Stomach smooth muscle (tissue), 2 donors: ENCODE data around the gene FNBP1.
A peak's percentile ranks its signal among the peaks of the same experiment; 100 is the strongest.

Experiments
- H3K27ac ChIP-seq: one replicate; pipeline ENCODE4 v1.7.0; 2013; ENCODE audit warnings: mild to moderate bottlenecking, low read length, inconsistent platforms
- H3K27me3 ChIP-seq, 2 donors: one replicate each; pipeline ENCODE4 v1.7.0; 2013; ENCODE audit warnings: low read length in 2 of 2; ENCODE audit not compliant: insufficient read depth in 2 of 2, control insufficient read depth in 1 of 2
- H3K36me3 ChIP-seq, 2 donors: one replicate each; pipeline ENCODE4 v1.7.0; 2013; ENCODE audit warnings: low read length in 2 of 2; ENCODE audit not compliant: control insufficient read depth in 2 of 2, insufficient read depth in 2 of 2
- H3K4me1 ChIP-seq: one replicate; pipeline ENCODE4 v1.7.0; 2013; ENCODE audit warnings: low read length; ENCODE audit not compliant: control insufficient read depth, insufficient read depth
- H3K4me3 ChIP-seq, 2 donors: one replicate each; pipeline ENCODE4 v1.7.0; 2013; ENCODE audit warnings: low read length in 2 of 2
- H3K9ac ChIP-seq, 2 donors: one replicate each; pipeline ENCODE4 v1.7.0; 2013; ENCODE audit warnings: low read length in 2 of 2, mild to moderate bottlenecking in 1 of 2
- H3K9me3 ChIP-seq, 2 donors: one replicate each; pipeline ENCODE4 v1.7.0; 2013; ENCODE audit warnings: low read length in 2 of 2; ENCODE audit not compliant: control insufficient read depth in 2 of 2
- donor health status: healthy.
- donor health status: Pancreatic carcinoma.

The FNBP1 gene

DNA sequence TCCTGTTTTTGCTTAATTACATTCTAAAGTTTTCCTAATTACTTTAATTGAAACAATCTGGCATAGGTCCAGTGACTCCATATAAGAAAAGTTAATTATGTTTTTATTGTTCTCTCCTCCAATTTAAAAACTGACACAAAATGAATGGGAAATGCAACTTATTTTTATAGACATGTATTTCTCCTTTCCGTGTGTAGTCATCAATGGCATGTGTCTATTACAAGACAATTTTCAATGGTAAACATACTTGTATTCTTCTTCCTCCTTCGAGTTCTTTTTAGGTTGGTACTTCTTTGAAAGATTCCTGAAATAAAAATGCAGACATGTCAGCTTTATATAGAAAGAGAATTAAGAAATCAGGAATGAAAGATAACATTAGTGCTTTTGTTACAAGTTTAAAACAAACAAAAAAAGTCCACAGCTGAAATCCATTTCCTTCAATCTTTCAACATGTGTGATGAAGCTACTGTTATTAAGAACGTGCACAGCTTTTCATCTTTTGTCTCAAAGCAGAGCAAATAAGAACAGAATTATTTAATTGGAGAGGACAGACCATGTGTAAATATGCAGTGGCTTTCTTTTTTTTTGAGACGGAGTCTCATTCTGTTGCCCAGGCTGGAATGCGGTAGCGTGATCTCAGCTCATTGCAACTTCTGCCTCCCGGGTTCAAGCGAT, 63.8 kb downstream of the FNBP1 start:
- Histone ChIP-seq H3K36me3 (peaks cover 14 to 15% of the 10 kb centered on the region in 2 donors), H3K4me3 (no peak overlapping the region), H3K9ac (no peak overlapping the region), H3K4me1 (peaks cover 3% of the 10 kb centered on the region), H3K27me3 (no peaks in the 10 kb centered on the region), H3K27ac (no peak overlapping the region), H3K9me3 (no peaks in the 10 kb centered on the region)

DNA sequence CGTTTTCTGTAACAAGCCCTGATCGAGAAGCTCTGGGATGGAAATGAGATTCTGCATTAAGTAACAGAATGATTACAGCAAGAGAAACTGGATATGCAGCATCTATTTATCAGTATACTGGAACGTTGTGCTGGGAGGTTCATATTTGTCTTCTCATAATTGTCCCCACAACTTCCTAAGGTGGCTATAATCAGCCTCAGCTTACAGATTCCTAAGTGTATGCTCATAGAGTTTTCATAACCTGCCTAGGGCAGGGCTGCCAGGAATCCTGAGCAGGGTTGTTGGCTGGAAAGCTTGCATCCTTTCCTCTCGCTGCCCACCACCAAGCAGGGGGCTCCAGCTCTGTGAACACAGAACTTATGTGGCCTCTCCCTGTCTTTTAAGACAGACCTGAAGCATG, 70.2 kb downstream of the FNBP1 start:
- Histone ChIP-seq H3K27me3 (no peaks in the 10 kb centered on the region), H3K9me3 (no peaks in the 10 kb centered on the region), H3K36me3 (peaks cover 23 to 25% of the 10 kb centered on the region in 2 donors), H3K4me1 (peaks cover 3% of the 10 kb centered on the region), H3K4me3 (no peak overlapping the region), H3K27ac (no peak overlapping the region), H3K9ac (no peak overlapping the region)

DNA sequence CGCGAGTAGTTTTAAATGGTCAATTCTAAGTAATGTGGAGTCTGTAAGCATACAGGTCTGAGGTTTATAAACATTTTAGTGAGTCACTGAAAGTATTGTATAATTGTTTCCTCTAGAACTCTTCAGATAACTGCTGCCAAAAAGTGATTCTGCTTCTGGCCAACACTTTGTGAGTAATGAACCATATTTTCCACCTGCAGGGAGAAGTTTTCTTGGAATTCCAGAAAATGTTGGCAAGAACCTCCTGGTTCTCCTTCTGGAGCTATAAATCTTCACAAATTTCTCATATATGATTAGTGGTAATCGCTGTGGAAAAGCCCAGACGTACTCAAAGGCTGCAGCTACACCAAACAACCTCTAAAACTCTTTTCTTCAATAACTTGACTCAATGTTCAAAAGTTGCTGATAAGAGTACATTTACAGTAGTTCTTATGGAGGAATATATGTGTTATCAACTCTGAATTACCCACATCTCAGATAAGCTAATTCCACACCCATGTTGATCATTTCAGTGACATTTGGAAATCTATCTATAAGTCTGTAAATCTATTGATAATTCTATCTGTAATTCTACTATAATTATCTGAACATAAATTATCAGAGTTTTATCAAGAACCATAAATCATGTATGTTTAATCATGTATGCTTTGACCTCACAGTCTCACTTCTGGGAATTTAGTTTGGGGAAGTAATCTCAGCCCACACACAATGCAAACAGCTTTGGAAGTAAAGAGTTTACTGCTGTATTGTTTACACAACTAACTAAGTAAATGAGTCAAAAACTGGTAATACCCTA, 74.1 kb downstream of the FNBP1 start:
- H3K27me3 ChIP-seq, result no peaks in the 10 kb centered on the region
- H3K27ac ChIP-seq, result peak overlapping the region; percentile 1
- no peaks in the 10 kb centered on the region for H3K9me3 ChIP-seq
- H3K4me1 ChIP-seq, result peaks cover 28% of the 10 kb centered on the region
- no peak overlapping the region for H3K9ac ChIP-seq
- H3K36me3 ChIP-seq, result peaks cover 6 to 19% of the 10 kb centered on the region in 2 donors
- H3K4me3 ChIP-seq, result no peak overlapping the region

DNA sequence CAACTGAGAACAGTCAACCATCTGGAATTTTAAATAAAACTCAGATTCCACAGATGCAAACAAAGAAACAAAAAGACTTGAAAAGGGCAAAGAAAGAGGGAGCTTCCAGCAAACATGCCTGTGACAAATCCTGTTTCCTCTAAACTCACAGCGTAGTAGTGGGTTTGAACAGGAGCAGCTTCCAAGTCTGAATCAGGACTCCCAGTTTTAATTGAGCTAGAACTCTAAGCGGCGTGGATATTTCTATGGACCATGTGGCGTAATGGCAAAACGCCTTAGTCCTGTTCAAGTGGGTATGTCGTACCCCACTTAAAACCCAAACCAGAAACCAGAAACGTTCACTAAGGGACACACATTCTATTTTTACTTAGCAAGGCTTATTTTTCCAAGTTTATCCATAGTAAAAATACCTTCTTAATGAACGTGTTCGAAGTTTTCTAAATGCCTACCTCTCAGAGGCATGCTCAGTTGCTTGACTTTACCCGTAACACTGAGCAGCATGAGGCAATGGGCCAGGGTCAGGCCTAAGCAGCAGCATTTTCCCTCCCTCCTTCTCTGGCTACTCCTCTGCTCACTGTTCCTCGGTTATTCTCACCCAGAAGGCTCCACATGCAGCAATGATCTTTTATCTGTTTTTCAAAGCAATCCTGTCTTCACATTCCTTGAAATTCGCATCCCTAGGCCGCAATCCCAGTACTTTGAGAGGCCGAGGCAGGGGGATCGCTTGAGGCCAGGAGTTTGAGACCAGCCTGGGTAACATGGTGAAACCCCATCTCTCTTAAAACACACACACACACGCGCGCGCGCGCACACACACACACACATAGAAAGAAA, 77.9 kb downstream of the FNBP1 start:
- Histone ChIP-seq H3K36me3 (peaks cover 0 to 6% of the 10 kb centered on the region in 2 donors), H3K9ac (peak overlapping the region; percentile 64 to 66), H3K9me3 (no peaks in the 10 kb centered on the region), H3K27me3 (no peaks in the 10 kb centered on the region), H3K27ac (peak overlapping the region; percentile 98), H3K4me3 (peak overlapping the region in 1 of 2 donors; percentile 47), H3K4me1 (peaks cover 49% of the 10 kb centered on the region)

DNA sequence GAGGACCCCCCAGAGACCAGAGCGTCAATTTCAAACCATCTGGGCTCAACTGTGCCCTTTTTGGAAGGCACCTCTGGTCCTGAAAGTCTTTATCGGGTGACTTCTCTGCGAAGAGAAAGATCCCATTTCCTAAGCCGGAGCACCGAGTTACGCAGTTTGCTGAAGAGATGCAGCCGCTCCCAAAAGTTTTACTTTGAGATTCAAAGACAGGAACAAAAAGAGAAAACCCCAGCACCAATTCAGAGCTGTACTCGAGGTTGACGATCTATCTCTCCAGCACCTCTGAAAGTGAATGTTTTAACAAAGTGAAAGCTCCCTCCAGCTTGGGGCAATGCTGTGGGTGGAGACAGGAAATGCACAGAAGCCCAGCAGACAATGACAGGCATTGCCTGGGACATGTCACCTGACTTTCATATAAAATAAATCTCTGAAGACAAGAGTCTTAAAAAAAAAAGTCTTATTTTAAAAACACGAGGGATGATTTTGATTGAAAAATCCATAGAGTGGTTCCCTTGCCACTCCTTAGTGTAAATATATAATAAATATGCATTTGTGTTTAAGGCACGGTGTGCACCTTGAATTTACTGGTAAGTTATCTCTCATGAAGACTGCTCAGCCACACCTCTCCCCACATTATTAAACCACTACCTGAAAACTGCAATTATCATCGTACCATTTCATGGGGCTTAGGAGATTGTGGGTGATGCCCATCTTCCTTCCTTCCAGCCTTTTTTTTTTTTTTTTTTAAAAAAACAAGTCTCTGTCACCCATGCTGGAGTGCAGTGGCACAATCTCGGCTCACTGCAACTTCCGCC, 79.9 kb downstream of the FNBP1 start:
- H3K9ac ChIP-seq, result peak overlapping the region; percentile 90 to 92
- no peaks in the 10 kb centered on the region for H3K9me3 ChIP-seq
- H3K27me3 ChIP-seq, result no peaks in the 10 kb centered on the region
- peaks cover 0 to 8% of the 10 kb centered on the region in 2 donors for H3K36me3 ChIP-seq
- H3K27ac ChIP-seq, result peak overlapping the region; percentile 98
- peak overlapping the region; percentile 75 to 76 for H3K4me3 ChIP-seq
- peaks cover 49% of the 10 kb centered on the region for H3K4me1 ChIP-seq

DNA sequence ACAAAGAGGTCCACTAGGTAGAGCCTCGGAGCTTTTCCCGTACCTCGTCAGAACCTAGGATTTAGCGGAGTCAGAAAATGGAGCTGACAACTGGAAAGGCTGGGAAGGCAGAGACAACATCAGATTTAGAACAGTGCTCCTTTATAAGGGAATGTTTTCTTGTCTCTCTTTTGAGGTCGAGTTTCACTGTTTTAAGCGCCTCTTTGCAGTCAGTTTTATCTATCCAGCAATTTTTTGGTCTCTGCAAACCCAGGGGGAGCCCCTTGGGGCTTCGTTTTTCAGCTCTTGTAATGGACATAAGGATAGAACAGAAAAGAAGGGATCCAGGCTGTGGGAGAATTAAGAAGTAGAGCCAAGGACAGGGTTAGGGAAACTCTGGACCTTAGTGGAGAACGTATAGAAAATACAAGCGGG, 80.5 kb downstream of the FNBP1 start:
- H3K27ac ChIP-seq, result peak overlapping the region; percentile 98
- H3K4me3 ChIP-seq, result peak overlapping the region; percentile 75 to 76
- peaks cover 2 to 11% of the 10 kb centered on the region in 2 donors for H3K36me3 ChIP-seq
- peak overlapping the region; percentile 90 to 92 for H3K9ac ChIP-seq
- peaks cover 49% of the 10 kb centered on the region for H3K4me1 ChIP-seq
- H3K9me3 ChIP-seq, result no peaks in the 10 kb centered on the region
- no peaks in the 10 kb centered on the region for H3K27me3 ChIP-seq

DNA sequence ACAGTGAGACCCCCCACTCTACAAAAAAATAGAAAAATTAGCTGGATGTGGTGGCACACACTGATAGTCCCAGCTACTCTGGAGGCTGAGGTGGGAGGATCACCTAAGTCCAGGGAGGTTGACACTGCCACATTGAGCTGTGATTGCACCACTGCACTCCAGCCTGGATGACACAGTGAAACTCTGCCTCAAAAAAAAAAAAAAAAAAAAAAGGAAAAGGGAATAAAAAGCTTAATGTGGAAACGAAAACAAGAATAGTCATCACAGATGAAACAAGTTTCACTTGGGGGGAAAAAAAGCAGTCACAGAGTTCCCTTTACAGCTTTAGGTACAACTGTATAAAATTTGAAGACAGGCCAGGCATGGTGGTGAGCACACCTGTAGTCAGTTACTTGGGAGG, 84.2 kb downstream of the FNBP1 start:
- H3K27ac ChIP-seq, result peak overlapping the region; percentile 18
- no peak overlapping the region for H3K4me3 ChIP-seq
- no peaks in the 10 kb centered on the region for H3K27me3 ChIP-seq
- H3K4me1 ChIP-seq, result peaks cover 21% of the 10 kb centered on the region
- H3K9me3 ChIP-seq, result no peaks in the 10 kb centered on the region
- peaks cover 13% of the 10 kb centered on the region in 2 donors for H3K36me3 ChIP-seq
- no peak overlapping the region for H3K9ac ChIP-seq

DNA sequence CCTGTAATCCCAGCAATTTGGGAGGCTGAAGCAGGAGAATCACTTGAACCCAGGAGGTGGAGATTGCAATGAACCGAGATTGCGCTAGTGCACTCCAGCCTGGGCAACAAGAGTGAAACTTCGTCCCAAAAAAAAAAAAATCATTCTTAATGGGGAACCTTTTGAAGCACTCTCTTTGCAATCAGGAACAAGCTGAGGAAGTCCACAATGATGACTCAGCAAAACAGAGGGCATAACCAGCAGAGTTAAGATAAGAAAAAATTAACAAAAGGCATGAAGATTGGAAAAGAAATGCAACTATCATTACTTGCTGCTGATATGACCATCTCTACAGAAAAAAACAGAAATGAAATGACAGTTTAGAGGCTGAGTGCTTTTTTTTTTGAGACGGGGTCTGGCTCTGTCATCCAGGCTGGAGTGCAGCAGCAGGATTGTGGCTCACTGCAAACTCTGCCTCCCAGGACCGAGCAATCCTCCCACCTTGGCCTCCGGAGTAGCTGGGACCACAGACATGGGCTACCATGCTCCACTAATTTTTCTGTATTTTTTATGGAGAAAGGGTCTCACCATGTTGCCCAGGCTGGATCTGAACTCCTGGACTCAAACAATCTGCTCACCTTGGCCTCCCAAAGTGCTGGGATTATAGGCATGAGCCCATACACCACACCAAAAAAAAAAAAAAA, 88.0 kb downstream of the FNBP1 start:
- no peak overlapping the region for H3K9ac ChIP-seq
- H3K27ac ChIP-seq, result peak overlapping the region; percentile 31
- no peaks in the 10 kb centered on the region for H3K27me3 ChIP-seq
- H3K4me3 ChIP-seq, result no peak overlapping the region
- H3K9me3 ChIP-seq, result no peaks in the 10 kb centered on the region
- H3K4me1 ChIP-seq, result peaks cover 7% of the 10 kb centered on the region
- H3K36me3 ChIP-seq, result peaks cover 13 to 22% of the 10 kb centered on the region in 2 donors

DNA sequence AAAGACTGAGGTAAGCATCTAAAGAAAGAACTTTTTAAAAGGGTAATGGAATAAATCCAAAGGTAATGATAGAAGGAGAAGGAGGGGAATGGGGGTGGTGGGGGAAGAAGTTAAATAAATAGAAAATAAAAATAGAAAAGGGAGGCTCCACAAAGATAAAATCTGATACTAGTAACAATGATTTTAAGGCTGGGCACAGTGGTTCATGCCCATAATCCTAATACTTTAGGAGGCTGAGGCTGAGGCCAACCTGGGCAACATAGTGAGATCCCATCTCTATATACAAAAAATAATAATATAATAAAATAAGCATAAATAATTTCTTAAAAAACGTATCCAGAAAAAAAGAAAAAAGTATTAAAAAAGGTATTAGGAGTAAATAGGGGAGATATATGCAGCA, 89.3 kb downstream of the FNBP1 start:
- H3K4me1 ChIP-seq, result peaks cover 18% of the 10 kb centered on the region
- no peak overlapping the region for H3K9ac ChIP-seq
- no peaks in the 10 kb centered on the region for H3K27me3 ChIP-seq
- no peak overlapping the region for H3K4me3 ChIP-seq
- peaks cover 13 to 22% of the 10 kb centered on the region in 2 donors for H3K36me3 ChIP-seq
- H3K9me3 ChIP-seq, result no peaks in the 10 kb centered on the region
- no peak overlapping the region for H3K27ac ChIP-seq
